Glomerular visceral epithelial cell (primary cell): ENCODE data around the gene FCGR3B.
"Not testable (repeated sequence)": the region's sequence is repeated elsewhere in the genome, so short reads cannot be mapped to it uniquely, and the experiment has no call there.

ENCODE experiments used
- DNase-seq: peaks from one replicate; pipeline ENCODE4 v3.0.0-alpha.2; 2016; ENCODE audit errors: extremely low spot score

The FCGR3B gene

DNA sequence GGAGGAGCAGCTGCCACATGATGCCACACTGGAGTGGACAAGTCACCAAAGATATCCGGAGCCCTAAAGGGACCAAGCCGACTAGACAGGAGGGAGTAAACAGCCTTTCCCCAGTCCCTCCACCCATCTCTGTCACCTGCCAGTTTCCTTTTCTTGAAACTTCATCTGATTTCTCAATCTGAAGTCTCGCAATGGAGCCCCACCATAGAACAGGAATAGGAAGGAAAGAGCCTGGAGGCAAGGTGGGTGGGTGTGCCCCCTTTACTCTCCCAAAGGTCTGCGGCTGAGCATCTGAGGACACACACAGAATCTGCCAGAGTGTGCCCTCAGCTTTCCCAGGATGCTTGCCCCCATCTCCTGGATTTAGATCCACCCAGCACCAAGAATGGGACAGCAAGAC, at the start of gene FCGR3B:
Gene FCGR3B, minus strand, starts transcription at position 101 of the 400 bp plus-strand sequence. Its CDS starts 82 bp downstream, at position 19.
- no peak for DNase-seq

GRCh38 chr1:161678500-161678899, 47.5 kb upstream of the FCGR3B start:
- DNase-seq: no peak

DNA sequence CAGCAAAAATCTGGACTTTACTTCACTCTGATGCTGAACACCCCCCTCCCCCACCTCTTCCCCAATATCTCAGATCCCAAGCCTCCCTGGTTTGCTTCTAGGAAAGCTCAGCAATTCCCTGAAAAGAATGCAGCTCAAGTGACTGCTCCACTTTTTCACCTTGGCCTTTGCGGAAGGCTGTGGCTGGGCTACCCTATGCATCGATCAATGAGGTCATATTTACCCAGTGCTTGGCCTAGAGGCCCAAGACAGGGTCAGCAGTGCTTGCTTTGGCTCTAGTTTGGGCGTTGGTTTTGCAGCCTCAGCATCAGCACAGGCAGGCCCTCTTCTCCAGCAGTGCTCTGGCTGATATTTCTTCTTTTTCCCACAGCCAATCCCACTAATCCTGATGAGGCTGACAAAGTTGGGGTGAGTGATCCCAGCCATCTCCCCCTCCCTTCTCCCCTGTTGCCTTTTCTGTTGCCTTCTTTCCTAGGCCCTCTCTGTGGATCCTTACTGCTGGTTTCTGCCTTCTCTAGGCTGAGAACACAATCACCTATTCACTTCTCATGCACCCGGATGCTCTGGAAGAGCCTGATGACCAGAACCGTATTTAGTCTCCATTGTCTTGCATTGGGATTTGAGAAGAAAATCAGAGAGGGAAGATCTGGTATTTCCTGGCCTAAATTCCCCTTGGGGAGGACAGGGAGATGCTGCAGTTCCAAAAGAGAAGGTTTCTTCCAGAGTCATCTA, 46.1 kb upstream of the FCGR3B start:
- DNase-seq: no peak

- no peak for DNase-seq
Observed at GRCh38 chr1:161676441-161676840, 45.5 kb upstream of the FCGR3B start.

- not testable (repeated sequence) for DNase-seq
Observed at GRCh38 chr1:161674908-161675307, 43.9 kb upstream of the FCGR3B start.

- DNase-seq: not testable (repeated sequence)
Observed at GRCh38 chr1:161674447-161674846, 43.5 kb upstream of the FCGR3B start.

GRCh38 chr1:161673437-161673836, 42.5 kb upstream of the FCGR3B start:
- not testable (repeated sequence) for DNase-seq

GRCh38 chr1:161671045-161672020, 40.4 kb upstream of the FCGR3B start:
- DNase-seq: not testable (repeated sequence)

GRCh38 chr1:161664689-161665088, 33.7 kb upstream of the FCGR3B start:
- DNase-seq: not testable (repeated sequence)

DNA sequence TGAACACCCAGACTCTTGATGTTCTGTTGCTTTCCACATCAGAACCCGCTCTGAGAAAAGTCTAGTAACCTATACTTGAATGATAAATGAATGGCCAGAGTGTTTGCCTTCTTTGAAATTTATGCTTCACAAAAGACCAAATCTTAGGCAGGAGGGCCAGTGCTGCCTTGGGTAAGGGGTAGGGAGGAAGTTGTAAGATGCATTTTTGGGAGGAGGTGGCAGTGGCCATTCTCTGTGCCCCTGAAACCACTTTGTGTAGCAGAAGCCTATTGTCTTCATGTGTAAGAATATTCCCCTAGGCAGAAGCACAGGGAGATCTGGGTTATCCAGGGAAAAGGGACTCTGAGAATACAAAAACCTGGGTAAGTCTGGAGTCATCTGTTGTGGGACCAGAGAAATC, 32.6 kb upstream of the FCGR3B start:
- DNase-seq: not testable (repeated sequence)

DNA sequence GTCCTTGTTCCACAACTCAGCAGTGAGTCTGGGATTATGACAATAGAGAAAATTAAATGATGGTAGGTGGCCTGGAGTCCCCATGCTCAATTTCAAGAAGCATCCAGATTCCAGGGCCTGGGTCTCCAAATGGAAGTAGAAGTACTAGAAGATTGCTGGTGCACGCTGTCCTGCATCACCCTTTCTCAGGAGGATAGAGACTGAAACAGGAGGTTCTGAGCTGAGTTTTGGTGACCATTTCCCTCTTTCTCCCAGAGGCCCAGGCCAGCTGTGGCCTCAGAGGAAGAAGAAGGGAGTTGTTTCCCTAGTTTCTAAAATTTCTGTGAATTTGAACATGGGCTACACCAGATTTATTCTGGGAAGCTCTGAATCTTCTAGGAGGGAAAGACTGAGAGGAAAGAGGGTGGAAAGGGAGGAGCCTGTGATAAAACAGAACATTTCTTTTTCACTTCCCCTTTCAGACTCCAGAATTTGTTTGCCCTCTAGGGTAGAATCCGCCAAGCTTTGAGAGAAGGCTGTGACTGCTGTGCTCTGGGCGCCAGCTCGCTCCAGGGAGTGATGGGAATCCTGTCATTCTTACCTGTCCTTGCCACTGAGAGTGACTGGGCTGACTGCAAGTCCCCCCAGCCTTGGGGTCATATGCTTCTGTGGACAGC, 31.8 kb upstream of the FCGR3B start, which contains the start of gene FCGR2B:
Gene FCGR2B, plus strand, starts transcription at position 460 of the 656 bp plus-strand sequence. Its CDS starts 99 bp downstream, at position 559.
- DNase-seq: not testable (repeated sequence)

DNA sequence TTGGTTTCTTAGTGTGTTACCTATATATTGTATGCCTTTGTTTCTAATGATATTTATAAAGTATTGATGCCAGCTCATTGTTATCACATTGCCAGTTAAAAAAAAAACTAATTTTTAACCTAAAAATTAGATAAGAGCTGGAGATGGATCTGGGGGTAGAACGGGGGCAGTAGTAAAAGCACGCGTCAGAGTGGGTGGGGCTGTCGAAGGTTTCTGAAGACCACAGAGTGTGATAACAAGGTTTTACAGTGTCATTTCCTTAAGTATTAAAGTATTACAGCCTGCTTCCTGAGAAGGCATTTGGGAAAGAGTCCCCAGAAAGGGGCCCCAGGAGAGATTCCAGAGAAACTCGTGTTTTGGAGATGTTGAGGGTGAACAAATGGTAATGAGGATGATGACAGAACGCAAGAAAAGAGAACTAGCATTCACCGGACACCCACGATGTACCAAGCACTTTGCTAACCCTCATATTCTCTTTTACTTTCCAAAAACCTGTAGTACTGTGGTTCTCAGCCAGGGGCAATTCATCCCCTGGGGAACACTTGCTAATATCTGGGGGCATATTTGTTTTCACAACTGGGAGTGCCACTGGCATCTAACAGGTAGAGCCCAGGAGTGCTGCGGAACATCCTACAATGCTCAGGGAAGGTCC, 30.8 kb upstream of the FCGR3B start:
- not testable (repeated sequence) for DNase-seq

GRCh38 chr1:161658524-161658923, 27.5 kb upstream of the FCGR3B start:
- DNase-seq: not testable (repeated sequence)

GRCh38 chr1:161653971-161654370, 23.0 kb upstream of the FCGR3B start:
- not testable (repeated sequence) for DNase-seq

DNA sequence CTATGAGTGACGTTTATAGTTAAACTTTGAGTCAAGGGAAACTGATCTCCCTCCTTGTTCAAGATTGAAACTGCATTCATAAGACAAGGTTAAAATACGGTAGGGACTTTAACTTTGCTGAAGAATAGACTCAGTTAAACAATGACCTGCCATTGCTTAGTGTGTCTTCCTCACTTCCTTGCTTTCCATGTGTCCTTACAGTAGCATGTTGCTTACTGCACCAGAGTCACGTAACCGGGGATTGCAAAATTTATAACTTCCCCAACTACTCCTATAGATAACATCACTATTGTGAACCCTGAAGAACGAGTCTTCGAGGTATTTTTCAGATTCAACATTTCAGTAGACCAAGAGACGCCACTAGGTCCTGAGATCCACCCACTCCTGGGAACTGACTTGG, 22.6 kb upstream of the FCGR3B start:
- not testable (repeated sequence) for DNase-seq

DNA sequence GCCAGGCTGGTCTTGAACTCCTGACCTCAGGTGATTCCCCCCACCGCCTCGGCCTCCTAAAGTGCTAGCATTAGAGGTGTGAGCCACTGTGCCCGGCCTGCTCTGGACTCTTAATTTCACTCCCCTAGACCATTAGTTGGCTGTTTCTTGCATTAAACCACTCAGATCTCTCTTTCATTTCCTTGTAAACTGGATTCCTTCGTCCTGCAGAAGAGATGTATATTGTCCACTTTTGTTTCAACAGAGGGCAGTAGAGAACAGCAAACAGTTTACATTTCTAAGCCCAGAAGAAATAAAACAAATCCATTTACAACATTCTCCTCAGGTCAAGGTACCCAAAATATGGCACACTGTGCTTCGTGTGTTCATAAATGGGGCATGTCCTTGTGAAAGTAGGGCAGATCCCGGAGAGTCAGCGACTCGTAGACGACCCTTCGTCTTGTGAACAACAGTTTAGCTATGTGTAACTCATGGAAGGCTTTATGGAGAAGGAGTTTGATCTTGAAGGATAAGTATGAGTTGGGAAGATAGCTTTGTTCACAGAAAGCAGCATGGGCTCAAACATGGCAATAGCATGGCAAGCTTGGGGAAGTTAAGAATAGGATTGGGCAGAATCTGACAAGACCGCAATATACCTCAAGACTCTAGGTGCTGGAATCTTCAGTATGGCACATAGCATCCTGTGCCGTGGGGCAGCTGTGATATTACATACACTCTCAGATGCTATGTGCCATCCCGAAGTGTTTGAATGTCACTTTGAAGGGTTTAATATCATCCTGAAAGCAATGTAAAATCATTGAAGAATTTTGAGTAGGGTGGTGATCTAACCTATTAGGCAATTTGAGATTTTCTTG, 16.8 kb upstream of the FCGR3B start:
- peak; percentile 26 for DNase-seq

DNA sequence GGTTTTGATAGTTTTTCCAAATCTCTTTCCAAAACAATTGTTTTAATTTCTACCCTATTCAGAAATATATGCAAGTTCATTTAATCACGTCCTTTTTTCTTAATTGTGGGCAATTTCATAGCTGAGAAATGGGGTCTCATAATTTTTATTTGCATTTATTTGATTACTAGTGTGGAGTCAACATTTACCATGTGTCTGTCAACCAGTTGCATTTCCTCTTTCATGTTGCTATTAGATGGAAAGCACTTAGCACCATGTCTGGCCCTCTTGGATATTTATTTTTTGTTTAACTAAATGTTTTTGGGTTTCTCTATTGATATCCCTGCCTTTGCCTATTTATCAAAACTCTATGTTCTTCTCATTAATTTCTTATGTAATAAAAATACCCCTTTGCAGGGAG, 13.9 kb upstream of the FCGR3B start:
- not testable (repeated sequence) for DNase-seq

GRCh38 chr1:161643481-161644208, 12.7 kb upstream of the FCGR3B start:
- DNase-seq: not testable (repeated sequence)

DNA sequence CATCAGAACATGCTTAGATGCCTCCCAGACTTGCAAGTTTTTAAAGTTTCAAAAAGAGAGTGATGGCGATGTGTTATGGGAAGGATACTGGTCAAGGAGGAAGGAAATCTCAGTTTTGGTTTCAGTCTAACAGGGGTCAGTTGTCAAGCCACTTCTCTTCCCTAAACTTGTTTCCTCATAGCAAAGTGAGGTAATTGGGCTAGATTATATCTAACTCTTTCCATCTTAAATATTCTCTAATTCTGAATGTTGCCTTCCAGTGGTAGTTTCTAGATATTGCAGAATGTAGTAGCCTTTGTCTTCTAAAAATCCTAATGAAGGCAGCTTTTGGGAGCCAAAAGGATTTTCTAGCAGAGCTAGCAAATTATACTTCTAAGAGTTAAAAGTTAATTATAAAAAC, 11.7 kb upstream of the FCGR3B start:
- DNase-seq: not testable (repeated sequence)

GRCh38 chr1:161639203-161639602, 8.2 kb upstream of the FCGR3B start:
- DNase-seq: not testable (repeated sequence)
